Activated T-helper 17 cell treated with anti-CD3 and anti-CD28 coated beads, Interleukin-2, amount 50 U/mL, for 72 hours (primary cell): Measurements from ENCODE around the gene NMNAT2. TPM values are rescaled to one million over a fixed set of nuclear protein-coding genes. Genes with fewer than 3 reads are reported as not detected.
"Not testable (repeated sequence)": the region's sequence is repeated elsewhere in the genome, so short reads cannot be mapped to it uniquely, and the experiment has no call there.

Experiments
- ATAC-seq: fragments of 150-1000 bp; cut with Tn5 transposase; replicated peaks from 2 replicates; pipeline ENCODE4 v1.10.0; 2021; ENCODE audit warnings: mild to moderate bottlenecking, moderate library complexity
- H3K27ac Mint-ChIP-seq: one replicate; pipeline ENCODE4 v1.8.0; 2022; ENCODE audit warnings: mixed read lengths
- H3K27me3 Mint-ChIP-seq: one replicate; pipeline ENCODE4 v1.8.0; 2022; ENCODE audit warnings: mixed read lengths
- H3K36me3 Mint-ChIP-seq: one replicate; pipeline ENCODE4 v1.8.0; 2022; ENCODE audit warnings: low read depth, mild to moderate bottlenecking, mixed read lengths
- H3K4me1 Mint-ChIP-seq: one replicate; pipeline ENCODE4 v1.8.0; 2022; ENCODE audit warnings: mixed read lengths
- H3K4me3 Mint-ChIP-seq: one replicate; pipeline ENCODE4 v1.8.0; 2022; ENCODE audit warnings: mild to moderate bottlenecking, mixed read lengths
- H3K9me3 Mint-ChIP-seq: one replicate; pipeline ENCODE4 v1.8.0; 2022; ENCODE audit warnings: mixed read lengths
- total RNA-seq, 2 donors: library from RNA; stranded (reverse); gene quantifications; one replicate each; pipeline ENCODE4 v1.2.3, GENCODE V29; 2022

NMNAT2 gene
- total RNA-seq, 2 donors from 2014 or later = not detected

DNA sequence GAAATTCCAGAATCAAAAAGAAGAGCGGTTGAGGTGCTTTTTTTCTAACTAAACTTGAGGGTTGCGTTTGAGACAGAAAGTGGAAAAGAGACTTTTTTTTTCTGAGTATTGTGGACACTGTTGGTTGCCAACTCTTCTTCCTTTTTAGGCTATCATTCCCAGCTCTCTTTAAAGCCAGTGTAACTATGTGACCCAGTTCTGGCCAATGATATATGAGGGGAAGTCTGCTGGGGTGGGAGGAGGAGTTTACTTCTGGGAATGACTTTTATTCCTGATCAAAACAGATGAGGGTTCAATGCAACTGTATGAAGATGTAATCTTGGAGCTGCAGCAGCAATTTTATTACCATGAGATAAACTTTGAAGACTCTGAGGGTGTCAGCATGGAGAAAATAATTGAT is 17.3 kb upstream of the NMNAT2 start:
- H3K9me3 Mint-ChIP-seq = no peaks in the 10 kb centered on the region
- H3K27me3 Mint-ChIP-seq = peaks cover 19% of the 10 kb centered on the region
- H3K36me3 Mint-ChIP-seq = no peaks in the 10 kb centered on the region
- no peak overlapping the region for H3K27ac Mint-ChIP-seq
- H3K4me3 Mint-ChIP-seq = no peak overlapping the region
- H3K4me1 Mint-ChIP-seq = no peaks in the 10 kb centered on the region
- no peak for ATAC-seq

DNA sequence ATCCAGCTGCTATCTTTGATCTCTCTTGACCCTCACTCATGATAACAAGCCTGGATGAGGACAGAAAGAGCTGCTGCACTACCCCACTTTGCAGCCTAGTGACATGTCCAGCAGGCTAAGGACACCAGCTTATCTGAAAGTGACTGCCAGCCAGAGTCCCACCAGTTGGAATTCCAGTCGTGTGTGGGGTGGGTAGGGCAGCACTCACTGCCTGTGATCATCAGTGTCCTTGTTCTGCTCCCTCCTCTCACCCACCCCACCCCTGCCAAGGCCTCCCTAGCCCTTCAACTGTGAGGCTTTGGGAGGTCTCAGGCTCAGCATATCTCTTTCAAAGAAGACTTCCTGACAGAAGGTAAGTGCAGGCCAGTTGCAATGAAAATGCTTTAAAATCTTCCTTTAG is 15.5 kb upstream of the NMNAT2 start:
- no peaks in the 10 kb centered on the region for H3K36me3 Mint-ChIP-seq
- no peaks in the 10 kb centered on the region for H3K4me1 Mint-ChIP-seq
- peaks cover 25% of the 10 kb centered on the region for H3K27me3 Mint-ChIP-seq
- H3K9me3 Mint-ChIP-seq = no peaks in the 10 kb centered on the region
- H3K27ac Mint-ChIP-seq = no peak overlapping the region
- no peak overlapping the region for H3K4me3 Mint-ChIP-seq
- ATAC-seq = no peak

DNA sequence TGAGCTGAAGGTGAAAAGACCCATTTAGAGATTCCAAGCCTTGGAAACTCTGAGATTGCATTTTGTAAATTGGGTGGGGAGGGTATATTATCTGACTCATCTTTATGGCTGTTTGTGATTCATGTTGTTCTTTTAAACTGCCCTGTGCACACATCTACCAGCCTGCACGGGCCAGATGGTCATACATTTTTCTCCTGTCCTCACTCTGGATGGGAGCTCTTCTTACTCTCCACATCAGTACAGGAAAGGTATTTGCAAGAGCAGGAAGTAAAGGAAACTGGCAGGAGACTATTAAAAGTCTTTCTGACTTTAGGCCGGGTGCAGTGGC is 14.3 kb upstream of the NMNAT2 start:
- Mint-ChIP-seq H3K27me3 (peaks cover 27% of the 10 kb centered on the region), H3K36me3 (no peaks in the 10 kb centered on the region), H3K4me1 (no peaks in the 10 kb centered on the region), H3K9me3 (no peaks in the 10 kb centered on the region), H3K27ac (no peak overlapping the region), H3K4me3 (no peak overlapping the region)
- ATAC-seq = no peak

DNA sequence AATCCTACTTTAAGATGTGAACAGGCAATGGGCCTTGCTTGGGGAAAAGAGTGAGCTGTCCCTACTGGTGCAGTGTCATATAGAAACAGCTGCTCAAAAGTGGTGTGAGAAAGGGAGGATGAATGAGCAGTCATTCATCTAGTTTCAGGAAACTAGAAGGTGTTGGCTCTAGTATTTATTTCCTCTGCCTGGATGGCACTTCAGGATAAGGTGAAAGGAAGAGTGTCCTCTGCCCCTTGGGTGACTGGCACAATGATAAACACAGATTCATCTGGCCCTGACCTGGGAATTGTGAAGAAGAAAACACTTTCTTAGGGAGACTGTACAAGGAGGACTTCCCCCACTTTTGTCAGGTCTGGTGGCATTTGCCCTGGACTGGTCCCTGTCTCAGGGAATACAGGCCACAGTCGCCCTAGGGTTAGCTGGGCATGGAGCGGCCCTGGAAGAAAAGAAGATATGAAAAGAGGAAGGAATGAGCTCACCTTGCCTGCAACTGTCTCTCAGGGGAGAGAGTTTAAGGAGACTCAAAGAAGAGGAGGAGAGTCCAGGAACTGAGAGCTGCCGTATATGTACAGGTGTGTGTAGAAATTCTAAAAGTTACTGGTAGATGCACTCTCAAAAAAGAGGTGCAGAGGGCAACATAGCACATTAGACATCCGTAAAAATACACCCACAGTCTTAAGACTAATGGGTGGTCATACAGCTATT is 13.8 kb upstream of the NMNAT2 start:
- no peaks in the 10 kb centered on the region for H3K36me3 Mint-ChIP-seq
- ATAC-seq = no peak
- H3K9me3 Mint-ChIP-seq = no peaks in the 10 kb centered on the region
- H3K27me3 Mint-ChIP-seq = peaks cover 27% of the 10 kb centered on the region
- H3K4me1 Mint-ChIP-seq = no peaks in the 10 kb centered on the region
- no peak overlapping the region for H3K4me3 Mint-ChIP-seq
- no peak overlapping the region for H3K27ac Mint-ChIP-seq

DNA sequence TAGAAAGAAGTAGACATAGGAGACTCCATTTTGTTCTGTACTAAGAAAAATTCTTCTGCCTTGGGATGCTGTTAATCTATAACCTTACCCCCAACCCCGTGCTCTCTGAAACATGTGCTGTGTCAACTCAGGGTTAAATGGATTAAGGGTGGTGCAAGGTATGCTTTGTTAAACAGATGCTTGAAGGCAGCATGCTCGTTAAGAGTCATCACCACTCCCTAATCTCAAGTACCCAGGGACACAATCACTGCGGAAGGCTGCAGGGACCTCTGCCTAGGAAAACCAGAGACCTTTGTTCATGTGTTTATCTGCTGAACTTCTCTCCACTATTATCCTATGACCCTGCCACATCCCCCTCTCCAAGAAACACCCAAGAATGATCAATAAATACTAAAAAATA is 9.4 kb upstream of the NMNAT2 start:
- H3K36me3 Mint-ChIP-seq, H3K4me3 Mint-ChIP-seq, H3K27ac Mint-ChIP-seq, H3K9me3 Mint-ChIP-seq, ATAC-seq, H3K4me1 Mint-ChIP-seq: not testable (repeated sequence)
- H3K27me3 Mint-ChIP-seq = peaks cover 35% of the 10 kb centered on the region

DNA sequence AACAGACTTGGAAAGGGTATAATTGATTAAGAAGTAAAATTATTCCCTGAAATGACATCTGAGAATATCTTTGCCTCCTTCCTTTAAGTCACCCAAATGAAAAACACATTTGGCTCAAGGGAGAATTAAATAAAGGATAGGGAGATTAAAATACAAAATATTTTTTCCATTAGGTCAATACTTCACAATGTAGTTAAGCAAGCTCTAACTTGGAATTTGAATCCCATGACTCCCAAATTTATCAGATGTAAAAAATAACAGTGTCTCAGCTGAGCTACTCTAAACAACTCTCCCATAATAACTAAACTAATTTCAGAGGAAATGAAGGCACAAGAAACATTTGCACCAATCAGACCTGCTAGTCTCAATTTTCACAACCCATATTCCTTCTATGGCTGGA is 6.5 kb upstream of the NMNAT2 start:
- Mint-ChIP-seq H3K4me3 (no peak overlapping the region), H3K4me1 (no peaks in the 10 kb centered on the region), H3K36me3 (no peaks in the 10 kb centered on the region), H3K27ac (no peak overlapping the region), H3K9me3 (no peaks in the 10 kb centered on the region), H3K27me3 (peaks cover 41% of the 10 kb centered on the region)
- ATAC-seq = no peak

DNA sequence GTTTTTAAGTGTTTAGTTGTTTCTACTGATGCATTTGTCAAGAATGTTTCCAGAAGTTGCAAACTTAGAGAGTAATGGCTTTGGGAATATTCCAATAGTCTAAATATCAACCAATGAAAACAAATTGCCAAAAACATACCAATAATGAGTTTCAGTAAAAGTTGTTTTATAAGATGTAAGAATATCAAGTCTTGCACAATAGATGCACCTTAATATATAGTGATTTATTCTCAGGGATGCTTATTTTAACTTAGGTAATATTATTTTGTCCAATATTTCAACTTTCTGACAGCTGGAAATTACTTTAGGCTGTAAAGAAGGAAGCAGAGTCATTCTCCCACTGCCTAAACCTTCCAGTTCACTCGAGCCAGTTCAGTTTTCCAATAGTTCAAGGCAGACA is 5.4 kb upstream of the NMNAT2 start:
- no peaks in the 10 kb centered on the region for H3K9me3 Mint-ChIP-seq
- H3K27me3 Mint-ChIP-seq = peaks cover 45% of the 10 kb centered on the region
- no peak overlapping the region for H3K4me3 Mint-ChIP-seq
- H3K27ac Mint-ChIP-seq = no peak overlapping the region
- peaks cover 3% of the 10 kb centered on the region for H3K4me1 Mint-ChIP-seq
- ATAC-seq = no peak
- peaks cover 3% of the 10 kb centered on the region for H3K36me3 Mint-ChIP-seq

DNA sequence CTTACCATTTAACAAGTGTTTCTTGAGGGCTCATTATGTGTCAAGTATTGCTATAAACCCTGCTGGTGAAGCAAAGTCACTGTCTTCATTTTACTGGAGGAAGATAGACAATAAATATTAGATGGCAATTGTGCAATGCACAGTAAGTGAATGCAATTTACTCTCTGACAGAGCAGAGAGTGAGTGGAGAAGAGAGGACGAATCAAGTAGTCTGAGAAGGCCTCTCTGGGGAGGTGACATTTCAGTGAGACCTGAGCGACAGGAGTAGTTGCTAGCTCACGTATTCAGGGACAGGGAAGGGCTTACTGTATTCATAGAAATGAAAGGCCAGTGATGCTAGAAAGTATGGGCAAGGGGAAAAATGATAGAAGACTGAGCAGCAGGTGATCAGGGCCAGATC is 1.2 kb upstream of the NMNAT2 start:
- no peak overlapping the region for H3K4me3 Mint-ChIP-seq
- no peak overlapping the region for H3K27ac Mint-ChIP-seq
- no peak for ATAC-seq
- no peaks in the 10 kb centered on the region for H3K9me3 Mint-ChIP-seq
- peaks cover 64% of the 10 kb centered on the region for H3K27me3 Mint-ChIP-seq
- peaks cover 24% of the 10 kb centered on the region for H3K4me1 Mint-ChIP-seq
- H3K36me3 Mint-ChIP-seq = peaks cover 8% of the 10 kb centered on the region

DNA sequence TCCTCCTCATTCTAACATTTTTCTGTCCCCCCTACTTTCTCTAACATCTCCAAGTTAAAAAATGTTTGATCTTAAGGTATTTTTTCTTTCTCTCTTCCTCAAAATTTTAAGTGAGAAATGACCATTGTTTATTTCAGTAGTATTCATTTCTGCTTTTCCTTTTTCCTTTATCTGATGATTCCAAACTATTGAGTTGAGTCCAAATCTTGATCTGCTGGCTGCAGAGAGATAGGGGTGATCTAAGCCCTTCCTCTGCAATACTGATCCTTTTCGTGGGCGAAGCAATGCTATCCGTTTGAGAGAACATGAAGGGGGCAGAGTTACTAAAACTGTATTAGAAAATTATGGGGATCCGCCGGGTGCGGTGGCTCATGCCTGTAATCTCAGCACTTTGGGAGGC is 516 bp upstream of the NMNAT2 start:
- H3K36me3 Mint-ChIP-seq = peaks cover 8% of the 10 kb centered on the region
- peaks cover 65% of the 10 kb centered on the region for H3K27me3 Mint-ChIP-seq
- H3K4me1 Mint-ChIP-seq = peaks cover 24% of the 10 kb centered on the region
- peak overlapping the region; percentile 47 for H3K4me3 Mint-ChIP-seq
- no peaks in the 10 kb centered on the region for H3K9me3 Mint-ChIP-seq
- H3K27ac Mint-ChIP-seq = no peak overlapping the region
- ATAC-seq = no peak

DNA sequence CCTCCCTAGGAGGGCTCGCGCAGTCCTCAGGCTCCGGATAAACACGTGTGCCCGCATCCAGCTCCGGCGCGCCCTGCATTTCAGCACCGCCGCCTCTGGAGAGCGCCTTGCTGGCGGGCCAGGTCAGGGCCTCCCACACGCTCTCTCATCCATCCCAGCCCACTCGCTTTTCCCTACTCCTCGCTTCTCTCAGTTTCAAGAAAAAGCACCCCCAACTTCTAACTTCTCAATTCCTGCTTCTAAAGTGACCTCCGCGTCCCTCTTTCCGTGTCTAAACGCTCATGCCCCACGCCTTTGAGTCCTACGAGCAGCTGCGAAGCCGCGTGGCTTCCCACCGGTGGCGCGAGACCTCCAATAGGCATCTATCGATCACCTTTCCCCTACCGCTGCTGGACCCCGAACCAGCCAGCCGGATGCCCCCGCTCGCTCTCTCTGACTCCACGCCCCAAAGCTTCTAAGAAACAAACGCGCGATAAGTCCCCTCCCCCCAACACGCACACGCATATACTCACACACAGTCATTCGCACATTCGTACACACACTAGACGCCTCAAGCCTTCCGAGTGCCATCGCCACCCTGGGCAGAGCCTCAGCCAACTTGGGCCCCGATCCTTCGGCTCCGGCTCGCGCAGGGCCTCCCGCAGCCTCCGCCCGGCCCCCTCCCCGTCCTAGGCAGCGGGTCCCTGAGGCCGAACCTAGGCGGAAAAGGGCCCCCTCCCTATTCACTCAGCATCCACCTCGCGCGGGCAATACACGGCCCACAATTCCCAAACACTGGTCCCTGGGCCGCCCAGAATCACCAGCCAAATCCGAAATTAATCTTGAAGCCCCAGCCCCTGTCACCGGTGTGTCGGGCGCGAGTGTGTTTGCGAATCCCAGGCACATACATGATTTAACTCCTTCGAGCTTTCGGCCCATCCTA is 1.1 kb downstream of the NMNAT2 start:
- Mint-ChIP-seq H3K9me3 (no peaks in the 10 kb centered on the region), H3K4me1 (peaks cover 24% of the 10 kb centered on the region), H3K27ac (no peak overlapping the region), H3K4me3 (peak overlapping the region; percentile 47), H3K27me3 (peaks cover 60% of the 10 kb centered on the region), H3K36me3 (peaks cover 8% of the 10 kb centered on the region)
- no peak for ATAC-seq

DNA sequence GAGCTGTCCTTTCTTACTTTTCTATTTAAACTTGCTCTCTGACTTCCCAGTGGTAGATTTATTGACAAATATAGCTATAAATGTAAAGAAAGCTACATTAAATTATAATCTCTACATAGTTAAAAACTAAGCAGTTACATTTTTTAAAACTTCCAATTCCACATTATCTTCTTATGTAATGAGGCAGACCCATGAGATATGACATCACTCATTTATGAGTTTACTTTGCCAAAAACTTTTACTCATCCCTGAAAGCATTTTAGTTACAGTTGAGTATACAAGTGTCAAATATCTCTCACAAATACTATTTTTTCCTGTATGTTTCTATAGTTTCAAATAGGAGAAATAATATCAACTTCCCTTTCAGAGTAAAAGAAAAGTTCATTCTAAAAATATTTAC is 3.8 kb downstream of the NMNAT2 start:
- no peak overlapping the region for H3K4me3 Mint-ChIP-seq
- H3K27ac Mint-ChIP-seq = no peak overlapping the region
- peaks cover 46% of the 10 kb centered on the region for H3K27me3 Mint-ChIP-seq
- peaks cover 24% of the 10 kb centered on the region for H3K4me1 Mint-ChIP-seq
- H3K9me3 Mint-ChIP-seq = peaks cover 3% of the 10 kb centered on the region
- ATAC-seq = no peak
- H3K36me3 Mint-ChIP-seq = peaks cover 8% of the 10 kb centered on the region

DNA sequence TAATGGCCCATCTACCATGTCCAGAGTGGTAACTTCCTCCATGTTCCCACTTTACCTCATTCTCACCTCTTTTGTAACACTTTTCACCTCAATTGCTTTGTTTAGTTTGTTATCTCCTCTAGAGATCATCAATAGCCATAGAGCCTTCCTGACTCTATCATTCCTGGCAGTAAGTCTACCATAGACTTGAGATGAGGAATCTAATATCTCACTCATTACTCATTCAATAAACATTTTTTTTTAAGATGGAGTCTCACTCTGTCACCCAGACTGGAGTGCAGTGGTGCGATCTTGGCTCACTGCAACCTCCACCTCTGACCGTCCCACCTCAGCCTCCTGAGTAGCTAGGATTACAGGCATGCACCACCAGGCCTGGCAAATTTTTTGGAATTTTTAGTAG is 7.1 kb downstream of the NMNAT2 start:
- Mint-ChIP-seq H3K27me3 (peaks cover 26% of the 10 kb centered on the region), H3K4me3 (no peak overlapping the region), H3K4me1 (no peaks in the 10 kb centered on the region), H3K36me3 (no peaks in the 10 kb centered on the region), H3K9me3 (peaks cover 3% of the 10 kb centered on the region), H3K27ac (no peak overlapping the region)
- ATAC-seq = no peak

DNA sequence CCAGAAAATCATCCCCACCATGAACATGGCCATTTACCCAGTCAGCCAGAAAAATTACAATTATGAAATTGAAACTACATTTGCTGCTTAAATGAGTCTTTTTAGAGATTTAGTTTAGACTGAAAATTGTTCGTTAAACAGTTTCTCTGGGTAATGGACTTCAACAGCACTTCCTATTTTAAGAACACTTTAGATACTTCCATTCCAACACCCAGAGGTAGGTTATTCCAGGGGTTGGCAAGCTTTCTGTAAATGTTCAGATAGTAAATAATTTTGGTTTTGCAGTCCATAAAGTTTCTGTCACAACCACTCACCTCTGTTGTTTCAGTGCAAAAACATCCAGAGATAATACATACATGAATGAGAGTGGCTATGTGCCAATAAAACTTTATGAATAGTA is 10.2 kb downstream of the NMNAT2 start:
- ATAC-seq = no peak
- H3K4me1 Mint-ChIP-seq = no peaks in the 10 kb centered on the region
- peaks cover 35% of the 10 kb centered on the region for H3K27me3 Mint-ChIP-seq
- no peaks in the 10 kb centered on the region for H3K36me3 Mint-ChIP-seq
- H3K4me3 Mint-ChIP-seq = no peak overlapping the region
- H3K27ac Mint-ChIP-seq = no peak overlapping the region
- peaks cover 3% of the 10 kb centered on the region for H3K9me3 Mint-ChIP-seq

DNA sequence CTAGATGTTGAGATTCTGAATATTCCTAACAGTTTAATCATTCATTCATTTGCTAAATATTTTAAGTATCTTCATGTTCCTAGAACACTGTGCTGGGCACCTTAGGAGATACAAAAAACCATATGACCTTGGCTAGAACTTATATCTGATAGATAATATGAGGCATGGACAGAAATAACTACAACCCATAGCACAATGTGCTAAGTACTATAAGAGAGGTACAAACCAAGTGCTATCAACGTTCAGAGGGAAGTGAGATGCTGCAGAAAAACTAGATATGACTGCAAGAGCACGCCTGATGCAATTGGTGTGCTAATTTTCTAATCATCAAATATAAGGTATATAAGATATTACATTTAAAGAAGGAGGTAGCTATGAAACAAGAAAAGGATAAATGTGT is 10.7 kb downstream of the NMNAT2 start:
- ATAC-seq = no peak

DNA sequence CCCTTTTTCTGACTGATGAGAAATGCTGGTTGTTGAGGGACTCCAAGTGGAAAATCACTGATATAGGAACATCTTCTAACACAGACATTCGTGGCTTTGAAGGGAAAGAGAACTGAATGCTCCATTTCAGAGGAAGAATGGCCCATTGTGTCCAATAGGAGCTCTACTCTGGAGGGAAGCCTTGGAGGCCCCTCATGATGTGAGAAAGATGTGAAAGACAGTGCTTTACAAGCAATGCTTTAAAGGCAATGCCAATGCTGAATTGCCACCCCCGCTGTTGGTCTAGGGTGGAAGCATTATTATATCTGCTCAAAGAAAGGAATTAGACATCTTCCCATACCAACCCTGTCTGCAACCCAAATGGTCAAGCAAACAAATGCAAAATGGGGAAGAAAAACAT is 13.7 kb downstream of the NMNAT2 start:
- Mint-ChIP-seq H3K4me1 (no peaks in the 10 kb centered on the region), H3K9me3 (no peaks in the 10 kb centered on the region), H3K4me3 (no peak overlapping the region), H3K36me3 (no peaks in the 10 kb centered on the region), H3K27me3 (peaks cover 31% of the 10 kb centered on the region), H3K27ac (no peak overlapping the region)
- ATAC-seq = no peak

More for the DNA sequence above, 10.7 kb downstream of the NMNAT2 start:
- H3K27ac Mint-ChIP-seq = no peak overlapping the region
- peaks cover 3% of the 10 kb centered on the region for H3K9me3 Mint-ChIP-seq
- H3K36me3 Mint-ChIP-seq = no peaks in the 10 kb centered on the region
- H3K27me3 Mint-ChIP-seq = peaks cover 35% of the 10 kb centered on the region
- no peak overlapping the region for H3K4me3 Mint-ChIP-seq
- H3K4me1 Mint-ChIP-seq = no peaks in the 10 kb centered on the region
